GM18907 (cell line): Measurements from ENCODE around the gene MPPED1.

Experiments used
- ATAC-seq: cut with Tn5 transposase; IDR thresholded peaks from one replicate; pipeline ENCODE4 v1.9.1; 2021; ENCODE audit warnings: mild to moderate bottlenecking, moderate library complexity; ENCODE audit not compliant: unreplicated experiment

Gene MPPED1

GRCh38 chr22:43428521-43428920, 16.7 kb downstream of the MPPED1 start:
- ATAC-seq, result no peak

- no peak for ATAC-seq
Measured at GRCh38 chr22:43429426-43429825, 17.6 kb downstream of the MPPED1 start.

- no peak for ATAC-seq
Measured at GRCh38 chr22:43431808-43432554, 20.2 kb downstream of the MPPED1 start.

GRCh38 chr22:43432883-43433415, 21.1 kb downstream of the MPPED1 start:
- ATAC-seq, result no peak

- ATAC-seq, result no peak
Measured at GRCh38 chr22:43433451-43434274, 21.8 kb downstream of the MPPED1 start.

GRCh38 chr22:43434275-43434927, 22.6 kb downstream of the MPPED1 start:
- no peak for ATAC-seq

- no peak for ATAC-seq
Measured at GRCh38 chr22:43434928-43435311, 23.1 kb downstream of the MPPED1 start.

GRCh38 chr22:43435851-43436811, 24.3 kb downstream of the MPPED1 start:
- ATAC-seq, result no peak

- no peak for ATAC-seq
Measured at GRCh38 chr22:43436868-43437267, 25.1 kb downstream of the MPPED1 start.

GRCh38 chr22:43437871-43438475, 26.2 kb downstream of the MPPED1 start:
- no peak for ATAC-seq

GRCh38 chr22:43438666-43439347, 27.0 kb downstream of the MPPED1 start:
- ATAC-seq, result no peak

GRCh38 chr22:43439368-43440103, 27.7 kb downstream of the MPPED1 start:
- no peak for ATAC-seq

- ATAC-seq, result no peak
Measured at GRCh38 chr22:43440104-43440387, 28.2 kb downstream of the MPPED1 start.

- ATAC-seq, result no peak
Measured at GRCh38 chr22:43440556-43440955, 28.7 kb downstream of the MPPED1 start.

- ATAC-seq, result no peak
Measured at GRCh38 chr22:43441216-43441615, 29.4 kb downstream of the MPPED1 start.

GRCh38 chr22:43441751-43442150, 29.9 kb downstream of the MPPED1 start:
- no peak for ATAC-seq

GRCh38 chr22:43442386-43443151, 30.8 kb downstream of the MPPED1 start:
- ATAC-seq, result no peak

- no peak for ATAC-seq
Measured at GRCh38 chr22:43443152-43443471, 31.3 kb downstream of the MPPED1 start.
